Activated CD4-positive, alpha-beta T cell treated with anti-CD3 and anti-CD28 coated beads, Interleukin-10, Interleukin-2, amounts not matched to agents 100 ng/mL and 50 ng/mL, durations not matched to agents 16 hours and 8 hours (primary cell): ENCODE measurements around the gene BUD31.
A peak's percentile ranks its signal among the peaks of the same experiment; 100 is the strongest.

Experiments used
- DNase-seq: peaks from one replicate; pipeline ENCODE4 v3.0.0-alpha.2; 2020

The BUD31 gene

GRCh38 chr7:99438573-99439480 is 30.1 kb downstream of the BUD31 start, which contains the start of the genes CPSF4 and PTCD1:
CPSF4 (plus strand) TSS chr7:99438943; CDS start chr7:99439083, 140 bp downstream.
PTCD1 (minus strand) TSS chr7:99438798; CDS start chr7:99435242, 3,556 bp downstream.
- peak; percentile 98 for DNase-seq

DNA sequence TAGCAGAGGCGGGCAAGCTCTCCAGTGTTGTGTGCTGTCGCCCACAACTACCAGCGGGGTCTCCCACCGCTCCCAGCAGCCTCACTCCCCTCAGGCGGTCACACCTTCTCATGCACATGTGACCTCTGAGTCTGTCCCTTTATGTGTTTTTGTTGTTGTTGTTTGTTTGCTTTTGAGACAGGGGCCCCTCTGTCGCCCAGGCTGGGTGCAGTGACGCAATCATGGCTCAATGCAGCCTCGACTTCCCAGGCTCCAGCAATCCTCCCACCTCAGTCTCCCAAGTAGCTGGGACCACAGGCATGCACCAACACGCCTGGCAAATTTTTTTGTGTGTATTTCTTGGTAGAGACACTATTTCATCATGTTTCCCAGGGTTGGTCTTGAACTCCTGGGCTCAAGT is 31.4 kb downstream of the BUD31 start:
- DNase-seq = no peak

DNA sequence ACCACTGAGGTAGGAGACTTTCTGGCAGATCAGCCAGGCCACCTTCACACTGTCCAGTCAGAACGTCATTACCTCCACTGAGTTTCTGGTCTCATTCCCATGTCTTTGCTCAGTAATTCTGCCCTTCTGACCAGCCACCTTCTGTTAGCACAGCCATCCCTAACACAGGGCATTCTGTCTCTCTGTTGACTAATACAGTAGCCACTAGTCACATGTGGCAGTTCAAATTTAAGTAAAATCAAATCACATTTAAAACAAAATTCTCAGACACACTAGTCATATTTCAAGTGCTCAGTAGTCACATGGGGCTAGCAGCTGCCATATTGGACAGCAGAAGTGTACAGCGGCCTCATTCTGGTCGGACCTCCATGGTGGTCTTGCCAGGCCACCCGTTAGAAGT is 37.3 kb downstream of the BUD31 start:
- no peak for DNase-seq

GRCh38 chr7:99447943-99448342 is 39.2 kb downstream of the BUD31 start:
- peak; percentile 13 for DNase-seq

DNA sequence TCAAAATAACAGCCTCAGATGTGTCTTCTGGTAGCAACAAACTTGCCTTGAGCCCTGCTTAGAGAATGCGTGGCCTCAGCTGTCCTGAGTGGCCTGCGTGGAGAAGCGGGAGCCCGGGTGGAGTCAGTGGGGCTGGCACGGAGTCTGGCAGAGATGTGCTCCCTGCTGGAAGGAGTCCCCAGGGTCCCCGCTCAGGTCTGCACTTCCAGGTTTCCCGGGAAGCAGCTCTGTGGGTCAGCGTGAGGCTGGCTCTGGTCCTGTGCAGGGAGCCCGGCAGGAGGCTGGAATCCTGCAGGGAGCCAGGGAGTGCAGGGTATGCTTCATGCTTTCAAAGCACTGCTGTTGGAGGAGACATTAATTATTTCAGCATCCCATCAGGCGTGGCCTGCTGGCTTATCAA is 40.1 kb downstream of the BUD31 start:
- DNase-seq = no peak

- DNase-seq = no peak
Observed at GRCh38 chr7:99449326-99449725, 40.6 kb downstream of the BUD31 start.

DNA sequence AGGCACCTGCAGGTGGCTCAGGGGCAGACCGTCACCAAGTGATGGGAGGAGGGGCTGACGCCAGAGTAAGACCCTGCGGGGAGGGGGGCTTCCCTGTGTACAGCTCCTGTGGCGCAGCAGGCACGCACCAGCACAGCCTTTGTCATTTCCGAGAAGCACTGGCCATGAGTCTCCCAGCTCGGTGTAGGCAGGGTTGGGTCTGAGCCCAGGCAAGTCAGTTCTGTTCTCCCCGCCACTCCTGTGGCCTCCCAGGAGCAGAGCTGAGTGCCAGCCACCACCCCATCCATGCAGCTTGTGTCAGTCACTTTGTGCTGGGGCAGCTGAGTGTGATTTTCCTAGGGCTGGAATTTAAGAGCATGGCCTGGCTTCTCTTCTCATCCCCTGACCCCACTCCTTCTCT is 43.2 kb downstream of the BUD31 start:
- no peak for DNase-seq

GRCh38 chr7:99452541-99452940 is 43.8 kb downstream of the BUD31 start:
- DNase-seq = no peak

DNA sequence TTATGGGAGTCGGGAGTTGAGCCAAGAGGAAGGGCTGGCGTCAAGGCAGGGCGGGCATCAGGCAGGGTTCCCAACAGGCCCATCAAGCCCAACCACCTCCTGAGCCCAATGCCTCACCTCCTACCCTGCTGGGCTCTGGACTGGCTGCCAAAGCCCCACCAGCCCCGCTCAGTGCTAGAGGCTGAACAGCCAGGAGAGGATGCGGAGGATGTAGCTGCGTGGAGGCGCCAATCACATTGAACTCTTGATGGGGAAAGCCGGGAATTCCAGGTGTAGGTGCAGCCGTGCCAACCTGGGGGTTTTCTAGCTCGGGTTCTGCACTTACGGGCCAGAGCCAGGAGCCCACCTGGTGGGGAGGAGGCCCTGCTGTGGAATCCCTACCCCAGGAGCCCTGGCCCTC is 44.3 kb downstream of the BUD31 start:
- DNase-seq = no peak

DNA sequence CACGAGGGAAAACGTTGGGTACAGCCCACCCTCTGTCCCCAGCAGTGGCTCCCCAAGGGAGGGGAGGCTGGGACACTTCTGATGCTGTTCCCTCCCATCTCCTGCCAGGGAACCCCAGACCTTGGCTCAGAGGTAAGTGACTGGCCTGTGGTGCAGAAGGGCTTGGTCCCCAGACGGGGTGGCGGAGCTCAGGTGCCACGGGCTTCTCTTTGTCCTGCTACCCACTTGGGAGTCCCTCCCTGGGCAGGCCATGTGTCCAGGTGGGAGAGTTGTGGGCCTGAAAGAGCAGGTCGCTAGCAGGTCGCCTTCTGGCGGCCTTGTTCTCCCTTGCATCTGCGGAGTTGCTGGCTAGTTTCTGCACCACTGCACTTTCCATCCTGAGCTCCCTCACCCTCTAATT is 47.1 kb downstream of the BUD31 start:
- DNase-seq = no peak

DNA sequence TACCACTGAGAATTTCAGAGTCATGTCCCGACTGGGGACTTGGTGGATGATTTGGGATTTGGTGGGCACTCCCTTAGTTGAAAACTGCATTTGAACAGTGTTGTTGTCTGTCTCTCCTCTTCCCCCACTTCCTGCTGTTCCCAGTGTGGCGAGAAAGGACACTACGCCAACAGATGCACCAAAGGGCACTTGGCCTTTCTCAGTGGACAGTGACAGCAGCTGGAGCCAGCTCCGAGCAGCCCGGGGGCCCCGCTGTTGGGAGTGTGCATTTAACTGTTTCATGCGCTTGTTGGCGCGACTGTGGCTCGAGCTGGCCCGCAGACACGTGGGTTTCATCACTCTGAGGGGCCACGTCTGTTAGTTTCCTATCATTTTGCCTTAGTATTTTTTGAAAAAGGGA is 47.5 kb downstream of the BUD31 start:
- DNase-seq = no peak

- no peak for DNase-seq
Observed at GRCh38 chr7:99457050-99457649, 48.4 kb downstream of the BUD31 start.

GRCh38 chr7:99457650-99458493 is 49.1 kb downstream of the BUD31 start:
- DNase-seq = no peak

GRCh38 chr7:99459087-99459486 is 50.3 kb downstream of the BUD31 start:
- DNase-seq = peak; percentile 48

DNA sequence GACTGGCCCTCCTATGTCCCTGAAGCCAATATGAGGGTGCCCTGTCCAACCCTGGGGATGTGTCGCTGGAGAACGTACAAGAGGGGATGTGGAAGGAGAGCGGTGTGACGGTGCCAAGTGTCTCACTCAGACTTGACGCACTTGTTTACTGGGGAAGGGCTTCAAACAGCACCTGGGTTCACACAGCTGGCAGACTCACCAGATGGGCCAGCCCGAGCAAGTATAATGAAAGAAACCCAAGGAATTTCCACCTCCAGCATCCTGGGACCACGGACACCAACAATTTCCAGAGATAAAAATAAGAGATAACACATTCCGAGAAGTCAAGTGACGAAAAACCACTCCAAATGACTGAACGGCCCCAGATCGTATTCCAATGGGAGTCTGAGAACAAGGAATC is 51.9 kb downstream of the BUD31 start:
- DNase-seq = no peak

DNA sequence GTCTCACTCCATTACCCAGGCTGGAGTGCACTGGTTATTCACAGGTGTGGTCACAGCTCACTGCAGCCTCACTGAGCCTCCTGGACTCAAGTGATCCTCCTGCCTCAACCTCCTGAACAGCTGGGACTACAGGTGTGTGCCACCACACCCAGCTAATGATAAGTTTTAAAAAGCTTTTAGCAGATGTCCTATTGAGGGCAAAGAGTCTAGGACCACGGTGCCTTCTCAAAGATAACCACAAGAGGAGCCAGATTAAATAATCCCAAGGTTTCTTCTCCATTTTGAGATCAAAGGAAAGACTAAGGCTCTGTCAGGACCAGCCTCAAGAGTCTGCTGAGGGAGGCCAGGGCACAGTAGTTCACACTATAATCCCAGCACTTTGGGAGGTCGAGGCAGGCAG is 52.5 kb downstream of the BUD31 start:
- no peak for DNase-seq

DNA sequence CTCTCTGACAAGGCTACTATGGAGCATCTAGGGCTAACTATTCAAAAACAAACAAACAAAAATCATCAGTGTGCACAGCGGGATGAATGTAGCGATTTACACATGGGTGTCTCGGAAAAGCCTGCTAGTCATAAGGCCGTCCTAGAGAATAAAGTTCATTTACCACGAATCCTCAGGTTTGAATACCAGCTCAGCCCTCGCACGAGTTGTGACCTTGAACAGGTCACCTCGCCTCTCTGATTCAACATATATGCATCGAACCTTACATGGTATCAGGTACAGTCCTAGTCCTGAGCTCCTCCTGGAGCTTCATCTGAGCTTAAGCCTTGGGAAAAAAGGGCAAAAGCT is 56.6 kb downstream of the BUD31 start:
- DNase-seq = no peak

- DNase-seq = no peak
Observed at GRCh38 chr7:99468336-99468918, 59.7 kb downstream of the BUD31 start.
